H1 (cell line): Measurements from ENCODE around the gene MYLK3. TPM values are rescaled to one million over a fixed set of nuclear protein-coding genes. Genes with fewer than 3 reads are reported as not detected.

ENCODE experiments used
- EGR1 ChIP-seq: IDR thresholded peaks from 2 replicates; pipeline ENCODE4 v1.6.1; 2011; ENCODE audit warnings: low read depth, low read length, borderline replicate concordance
- polyA plus RNA-seq, 7 experiments: library from polyadenylated mRNA; depleted of rRNA in 3 of 7; stranded (reverse) in 5 of 7; unstranded in 2 of 7; fragments of >200 nt in 5 of 7; fragments of 200-250 nt in 2 of 7; gene quantifications; 1 replicate in 5 of 7; 2 replicates in 1 of 7; 4 replicates in 1 of 7; pipeline versions ENCODE4 v1.2.1 to v1.2.3, GENCODE V29; 2011 to 2013; ENCODE audit warnings: missing spikeins in 2 of 7, mixed read lengths in 2 of 7
- total RNA-seq: library from RNA; stranded (reverse); fragmentation: NEBNext Ultra II Directional; extraction: Animal tissue kit (Norgen Biotek cat#: 25700); gene quantifications from 2 replicates; pipeline ENCODE4 v1.2.1, GENCODE V29; 2021

Gene MYLK3
- total and polyA plus RNA-seq, 2 of the 8 experiments (the other 6 are each of a cell fraction or from before 2014, with no cell fraction given): 0.14 to 0.35 TPM

DNA sequence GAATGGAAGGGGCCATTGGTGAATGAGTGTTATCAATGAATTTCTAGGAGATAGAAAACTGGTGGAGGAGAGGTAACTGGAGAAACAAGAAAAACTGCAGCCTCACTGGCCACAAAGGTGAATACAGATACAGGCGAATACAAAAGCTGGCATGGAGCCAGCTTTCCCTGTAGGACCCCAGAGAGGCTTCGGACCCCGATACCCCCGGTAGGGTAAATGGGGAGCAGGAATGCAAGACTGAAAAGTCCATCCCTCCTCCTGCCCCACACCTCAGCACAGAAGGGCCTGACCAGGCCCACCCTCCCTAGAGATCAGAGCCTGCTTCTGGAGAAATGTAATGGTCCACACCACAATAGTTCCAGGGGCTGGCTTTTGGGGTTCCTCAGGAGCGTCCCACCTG, 4.9 kb upstream of the MYLK3 start (continued):
- TF ChIP-seq EGR1: no peak
- TF ChIP-seq, all 59 proteins: peak for 0
